Activated CD8-positive, alpha-beta memory T cell treated with anti-CD3 and anti-CD28 coated beads, Interleukin-2, amount 50 U/mL, for 1 hour (primary cell): Measurements from ENCODE around the gene CACNB4.
"Not testable (repeated sequence)": the region's sequence is repeated elsewhere in the genome, so short reads cannot be mapped to it uniquely, and the experiment has no call there.

Source experiments
- DNase-seq: peaks from one replicate; pipeline ENCODE4 v3.0.0-alpha.2; 2020; ENCODE audit errors: extremely low read depth

The CACNB4 gene

GRCh38 chr2:151905963-151906632 lies 192.7 kb downstream of the CACNB4 start:
- DNase-seq: no peak

DNA sequence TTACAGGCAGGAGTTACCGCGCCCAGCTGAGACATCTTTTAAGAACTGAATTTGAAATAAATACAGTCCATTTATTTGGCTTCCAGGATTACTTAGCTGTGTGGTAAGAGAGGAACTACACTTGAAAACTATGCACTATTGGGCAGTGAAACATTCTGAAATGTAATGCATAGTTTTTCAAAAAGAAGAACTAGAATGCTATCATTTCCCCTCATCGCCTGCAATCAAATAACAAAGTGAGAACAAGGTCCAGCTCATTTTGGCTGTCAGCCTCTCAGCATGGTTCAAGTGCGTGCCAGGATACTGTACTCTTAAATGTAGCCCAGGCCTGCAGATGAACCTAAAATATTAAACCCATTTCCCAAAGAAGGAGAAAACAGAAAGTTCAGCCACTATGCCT lies 194.0 kb downstream of the CACNB4 start:
- DNase-seq: no peak

DNA sequence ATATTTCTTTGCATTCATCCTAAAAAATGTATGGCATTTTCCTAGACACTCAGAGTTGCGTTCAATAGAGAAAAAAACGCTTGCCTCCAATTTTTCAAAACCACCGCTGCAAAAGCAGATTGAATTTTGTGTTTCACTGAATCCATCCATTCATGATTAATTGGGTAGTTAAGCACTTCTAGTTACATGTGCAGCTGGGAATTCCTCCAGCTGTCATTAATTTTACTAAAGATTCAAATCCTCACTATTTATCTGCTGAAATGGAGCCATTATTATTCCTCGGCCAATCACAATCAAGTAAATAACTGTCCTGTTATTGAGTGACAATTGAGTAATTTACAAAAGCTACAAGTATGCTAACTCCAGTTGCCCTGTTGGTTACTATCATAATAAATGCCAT lies 194.8 kb downstream of the CACNB4 start:
- no peak for DNase-seq

DNA sequence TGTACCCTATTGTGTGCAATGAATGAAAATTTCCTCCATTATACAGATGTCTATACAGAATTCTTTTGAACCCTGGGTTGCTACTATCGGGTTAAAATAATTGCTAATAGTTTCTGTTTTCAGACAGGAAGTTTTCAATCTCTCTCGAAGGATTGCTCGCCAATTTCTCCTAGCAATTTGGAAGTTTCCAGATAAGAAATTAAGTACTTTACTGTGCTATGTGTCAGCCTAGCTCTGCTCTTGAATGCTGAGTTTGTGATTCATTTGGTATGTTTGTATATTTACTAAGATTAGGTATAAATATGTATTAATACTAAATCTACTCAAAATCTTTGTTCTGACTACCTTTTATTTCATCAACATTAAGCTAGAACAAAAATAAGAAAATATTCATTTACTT lies 196.0 kb downstream of the CACNB4 start:
- DNase-seq: no peak

DNA sequence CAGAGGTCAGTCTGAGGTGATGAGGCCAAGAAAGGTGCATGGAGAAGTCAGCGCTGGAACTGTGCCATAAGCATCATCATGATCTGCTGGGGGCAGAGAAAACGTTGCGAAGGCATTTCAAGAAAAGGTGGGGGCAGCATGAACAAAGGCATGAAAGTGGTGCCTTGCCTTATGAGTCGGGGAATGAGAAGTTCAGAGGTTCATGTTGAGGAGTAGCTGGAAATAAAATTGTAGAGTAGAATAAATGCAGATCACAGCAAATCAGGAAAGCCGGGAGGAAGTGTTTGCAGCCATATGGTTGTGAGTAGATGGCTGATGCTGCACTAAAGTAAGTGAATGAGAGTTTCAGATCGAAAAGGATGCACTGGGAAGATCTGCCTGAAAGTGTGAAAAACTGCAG lies 198.5 kb downstream of the CACNB4 start:
- DNase-seq: no peak

- DNase-seq: no peak
Observed at GRCh38 chr2:151899156-151899555, 199.7 kb downstream of the CACNB4 start.

DNA sequence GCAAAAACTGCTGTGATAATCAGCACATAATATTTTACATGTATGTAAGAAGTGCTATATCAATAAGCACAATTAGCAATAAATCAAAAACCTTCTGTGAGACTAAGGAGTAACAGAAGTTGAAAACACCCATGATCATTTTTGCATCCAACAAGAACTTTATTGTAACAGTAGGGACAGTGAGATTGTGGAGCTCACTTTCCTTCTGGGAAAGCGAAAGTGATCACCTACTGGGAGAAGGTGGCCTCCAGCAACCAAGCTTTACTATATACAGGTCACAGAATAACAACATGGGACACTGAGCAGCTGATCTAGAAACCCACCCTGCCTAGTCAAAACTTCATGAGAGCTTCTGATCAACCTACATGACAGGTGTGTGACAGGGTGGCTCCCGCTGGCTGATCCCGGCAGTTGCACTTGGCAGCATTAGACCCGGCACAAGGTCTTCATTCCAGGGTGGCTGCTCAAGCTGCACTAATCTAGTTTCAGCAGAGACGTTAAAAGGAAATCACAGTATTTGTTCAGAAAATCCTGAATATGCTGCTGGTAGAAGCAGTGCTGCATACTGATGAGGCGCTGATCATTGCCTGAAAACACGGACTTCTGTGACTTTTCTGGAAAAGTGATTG lies 207.2 kb downstream of the CACNB4 start:
- no peak for DNase-seq

GRCh38 chr2:151887164-151887563 lies 211.7 kb downstream of the CACNB4 start:
- no peak for DNase-seq

GRCh38 chr2:151886241-151886640 lies 212.6 kb downstream of the CACNB4 start:
- no peak for DNase-seq

DNA sequence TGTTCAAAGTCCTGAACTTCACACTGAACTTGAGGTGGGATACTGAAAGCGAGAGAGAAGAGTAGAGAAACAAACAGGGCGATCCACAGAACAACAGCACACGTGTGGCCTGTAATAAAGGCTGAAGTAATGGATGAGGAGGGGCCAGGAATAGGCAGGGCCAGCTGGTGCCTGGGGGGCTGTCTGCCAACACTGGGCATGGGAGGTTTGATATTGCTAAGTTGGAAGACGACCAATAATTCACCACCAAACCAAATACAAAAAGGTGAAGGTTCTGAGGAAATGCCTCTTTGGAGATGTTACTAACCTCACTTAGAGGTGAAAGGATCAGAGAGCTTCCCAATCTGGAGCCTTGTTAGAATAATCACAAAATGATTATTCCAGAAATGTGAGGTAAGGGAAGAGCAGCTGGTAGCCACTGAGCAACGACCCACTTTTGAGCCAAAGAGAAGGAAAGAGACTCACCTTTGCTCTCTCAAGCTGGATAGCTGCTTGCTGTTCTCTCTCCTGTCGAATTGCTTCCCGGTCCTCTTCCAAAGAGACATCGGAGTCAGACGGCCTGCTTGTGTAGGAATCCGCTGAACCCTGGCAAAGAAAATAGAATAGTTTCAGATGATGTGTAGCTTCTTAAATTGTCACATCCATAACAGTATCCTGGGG lies 215.9 kb downstream of the CACNB4 start:
- DNase-seq: no peak

DNA sequence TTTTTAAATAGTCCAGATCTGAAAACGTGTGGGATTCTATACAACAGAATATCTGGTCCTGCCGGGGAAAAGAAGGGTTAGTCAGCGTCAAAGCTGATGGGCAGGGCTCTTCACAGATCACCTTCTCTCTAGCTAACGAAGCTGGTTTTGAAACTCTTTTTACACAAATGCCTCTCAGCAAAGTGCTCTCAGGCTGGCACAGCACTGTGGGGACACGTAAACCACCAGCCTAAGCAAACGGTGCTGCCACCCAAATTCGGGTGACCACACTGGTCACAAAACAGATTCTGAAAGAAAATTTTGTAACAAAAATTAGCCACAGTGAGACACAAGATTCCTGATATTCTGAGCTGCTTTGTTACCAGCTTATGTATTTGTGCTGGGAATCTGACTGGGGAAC lies 217.5 kb downstream of the CACNB4 start:
- DNase-seq: no peak

DNA sequence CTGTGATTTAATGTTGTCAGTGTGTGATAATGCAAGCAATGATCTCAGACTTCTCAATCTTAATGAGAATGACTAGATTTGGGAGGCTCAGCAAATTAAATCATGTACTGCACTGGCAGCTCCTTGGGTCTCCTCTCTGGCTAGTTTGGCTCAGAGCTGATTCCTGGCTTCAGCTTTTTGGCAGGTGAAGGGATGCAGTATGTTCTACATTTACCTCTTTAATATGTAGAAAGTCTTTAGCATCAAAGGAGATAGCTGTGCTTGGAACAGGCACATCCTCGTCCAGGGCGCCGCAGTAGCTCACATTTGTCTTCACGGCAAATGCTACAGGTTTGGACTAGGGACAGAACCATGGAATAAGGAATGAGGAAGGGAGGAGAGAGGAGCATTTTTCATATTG lies 218.3 kb downstream of the CACNB4 start:
- no peak for DNase-seq

GRCh38 chr2:151878655-151879563 lies 219.9 kb downstream of the CACNB4 start:
- DNase-seq: no peak

DNA sequence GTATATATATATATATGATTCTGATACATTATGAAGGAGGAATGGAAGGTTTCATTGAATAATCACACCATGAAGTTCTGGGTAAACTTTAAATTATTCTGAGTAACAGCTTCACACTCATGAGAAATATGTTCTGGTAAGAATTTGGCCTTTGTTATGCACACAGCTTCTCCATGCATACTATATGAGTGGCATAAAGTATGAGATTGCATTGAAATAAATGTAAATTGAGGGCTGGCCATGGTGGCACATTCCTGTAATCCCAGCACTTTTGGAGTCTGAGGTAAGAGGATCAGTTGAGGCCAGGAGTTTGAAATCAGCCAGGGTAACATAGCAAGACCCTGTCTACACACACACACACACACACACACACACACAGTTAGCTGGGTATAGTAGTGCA lies 220.6 kb downstream of the CACNB4 start:
- DNase-seq: no peak

DNA sequence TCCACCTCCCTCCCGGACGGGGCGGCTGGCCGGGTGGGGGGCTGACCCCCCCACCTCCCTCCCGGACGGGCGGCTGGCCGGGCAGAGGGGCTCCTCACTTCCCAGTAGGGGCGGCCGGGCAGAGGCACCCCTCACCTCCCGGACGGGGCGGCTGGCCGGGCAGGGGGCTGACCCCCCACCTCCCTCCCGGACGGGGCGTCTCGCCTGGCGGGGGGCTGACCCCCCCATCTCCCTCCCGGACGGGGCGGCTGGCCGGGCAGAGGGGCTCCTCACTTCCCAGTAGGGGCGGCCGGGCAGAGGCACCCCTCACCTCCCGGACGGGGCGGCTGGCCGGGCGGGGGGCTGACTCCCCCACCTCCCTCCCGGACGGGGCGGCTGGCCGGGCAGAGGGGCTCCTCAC lies 223.2 kb downstream of the CACNB4 start:
- not testable (repeated sequence) for DNase-seq

- no peak for DNase-seq
Observed at GRCh38 chr2:151872463-151872862, 226.4 kb downstream of the CACNB4 start.

DNA sequence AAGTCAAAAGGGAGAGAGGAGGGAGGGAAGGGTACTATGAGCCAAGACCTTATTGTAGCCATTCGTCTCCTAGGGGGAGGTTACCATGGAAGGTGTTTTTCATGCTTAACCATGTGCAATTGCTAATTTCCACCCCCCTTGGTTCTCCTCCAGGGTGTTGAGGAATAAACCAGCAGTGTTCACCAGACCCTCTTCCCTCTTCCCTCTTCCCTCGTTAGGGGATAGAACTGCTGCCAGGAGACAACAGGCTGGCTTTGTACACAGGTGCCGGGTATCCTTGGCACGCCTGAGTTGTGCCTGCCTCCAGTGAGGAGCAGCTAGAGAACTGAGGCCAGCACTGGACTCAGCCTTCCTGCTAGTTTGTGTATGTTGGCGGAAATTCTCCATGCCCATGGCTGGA lies 229.6 kb downstream of the CACNB4 start:
- no peak for DNase-seq

DNA sequence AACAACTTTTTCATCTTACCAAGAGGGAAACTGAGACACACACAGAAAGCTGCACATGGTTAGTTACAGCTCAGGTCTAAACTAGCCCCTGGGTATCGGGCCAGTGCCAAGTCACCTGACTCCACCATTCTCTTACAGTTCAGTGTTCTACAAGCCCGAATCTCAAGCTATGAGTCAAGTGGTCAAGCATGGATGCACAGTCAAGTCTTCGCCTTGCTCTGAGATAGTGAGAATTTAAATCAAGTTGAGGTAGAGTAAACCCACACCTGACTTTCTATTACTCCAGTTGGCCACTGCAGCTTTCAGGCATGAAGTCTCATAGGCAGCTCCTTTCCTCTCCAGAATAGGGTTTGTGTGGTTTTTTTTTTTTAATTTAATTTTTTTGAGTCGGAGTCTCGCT lies 236.1 kb downstream of the CACNB4 start:
- no peak for DNase-seq

GRCh38 chr2:151861174-151861573 lies 237.7 kb downstream of the CACNB4 start:
- DNase-seq: no peak

GRCh38 chr2:151860613-151861146 lies 238.2 kb downstream of the CACNB4 start:
- no peak for DNase-seq

- no peak for DNase-seq
Observed at GRCh38 chr2:151860210-151860609, 238.6 kb downstream of the CACNB4 start.

DNA sequence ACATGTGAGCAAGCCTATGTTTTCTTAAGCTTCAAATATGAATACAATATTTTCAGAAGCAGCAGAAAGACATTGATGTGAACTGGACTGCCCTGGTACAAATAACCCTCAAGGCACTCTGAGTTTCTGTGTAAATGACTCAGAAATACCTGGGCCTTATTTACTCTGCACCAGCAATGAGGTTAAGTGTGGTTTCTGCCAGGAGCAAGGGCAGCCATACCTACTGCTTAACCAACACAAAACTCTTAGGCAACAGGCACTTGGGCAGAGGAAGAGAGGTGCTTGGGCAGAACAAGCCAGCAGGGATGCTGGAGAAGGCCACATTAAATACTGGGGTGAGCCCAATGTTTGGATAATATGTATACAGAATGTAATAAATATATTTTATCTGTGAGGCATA lies 241.2 kb downstream of the CACNB4 start:
- no peak for DNase-seq
